K562 (cell line): Measurements from ENCODE around the gene CDK9. TPM values are rescaled to one million over a fixed set of nuclear protein-coding genes. Genes with fewer than 3 reads are reported as not detected.

Source experiments
- CEBPG ChIP-seq, 3 experiments: fragments of 200-800 bp in 1 of 3; sonication (Bioruptor generic) in 1 of 3; sonication (generic) in 1 of 3; formaldehyde crosslinking in 1 of 3; IDR thresholded peaks in 2 of 3; conservative IDR thresholded peaks in 1 of 3; 2 replicates each; pipeline versions ENCODE4 v1.6.1 to v1.8.0; 2016 to 2022; ENCODE audit warnings: missing compliant biosample characterization in 2 of 3, missing genetic modification characterization in 2 of 3, mild to moderate bottlenecking in 1 of 3, missing genetic modification reagents in 1 of 3
- CSDE1 ChIP-seq, 2 experiments: fragments of 450-650 bp; IDR thresholded peaks; 2 replicates each; pipeline ENCODE4 v1.6.1; 2016; ENCODE audit warnings: mild to moderate bottlenecking in 1 of 2
- DLX4 ChIP-seq: fragments of 250-450 bp; sonication (Bioruptor Pico); IDR thresholded peaks from 2 replicates; pipeline ENCODE4 v1.6.1; 2021; ENCODE audit warnings: mild to moderate bottlenecking
- FOXA3 ChIP-seq, 2 experiments: fragments of 450-650 bp in 1 of 2; sonication (generic) in 1 of 2; formaldehyde crosslinking; IDR thresholded peaks in 1 of 2; conservative IDR thresholded peaks in 1 of 2; 2 replicates each; pipeline versions ENCODE4 v1.4.0 to v1.8.0; 2020 to 2022; ENCODE audit warnings: mild to moderate bottlenecking in 2 of 2, missing genetic modification reagents in 1 of 2
- GTF2E2 ChIP-seq: fragments of 200-800 bp; sonication (Bioruptor generic); IDR thresholded peaks from 2 replicates; pipeline ENCODE4 v1.6.1; 2016; ENCODE audit warnings: missing genetic modification characterization, missing compliant biosample characterization
- MAZ ChIP-seq, 2 experiments: fragments of 450-650 bp in 1 of 2; sonication (generic) in 1 of 2; formaldehyde crosslinking; IDR thresholded peaks in 1 of 2; conservative IDR thresholded peaks in 1 of 2; 2 replicates each; pipeline versions ENCODE4 v1.4.0 to v1.5.0; 2020; ENCODE audit warnings: mild to moderate bottlenecking in 1 of 2, missing genetic modification reagents in 1 of 2
- MBD1 ChIP-seq: fragments of 250-450 bp; sonication (Bioruptor Pico); IDR thresholded peaks from 2 replicates; pipeline ENCODE4 v1.8.0; 2022; ENCODE audit warnings: inconsistent platforms
- PKNOX1 ChIP-seq: fragments of 450-650 bp; IDR thresholded peaks from 2 replicates; pipeline ENCODE4 v1.6.1; 2016
- TAF1 ChIP-seq: IDR thresholded peaks from 2 replicates; pipeline ENCODE4 v1.6.1; 2011; ENCODE audit warnings: mild to moderate bottlenecking, low read length, moderate library complexity; ENCODE audit not compliant: insufficient read depth, control insufficient read depth, severe bottlenecking; ENCODE audit errors: extremely low read depth
- TARDBP ChIP-seq: fragments of 450-650 bp; IDR thresholded peaks from 2 replicates; pipeline ENCODE4 v1.6.1; 2016
- ZNF197 ChIP-seq: fragments of 200-800 bp; sonication (Bioruptor generic); IDR thresholded peaks from 2 replicates; pipeline ENCODE4 v1.6.1; 2016; ENCODE audit warnings: low read depth, missing genetic modification characterization, missing compliant biosample characterization
- ZNF407 ChIP-seq: fragments of 450-650 bp; IDR thresholded peaks from 2 replicates; pipeline ENCODE4 v1.6.1; 2016; ENCODE audit warnings: low read depth
- ZNF431 ChIP-seq: sonication (generic); formaldehyde crosslinking; IDR thresholded peaks from 2 replicates; pipeline ENCODE4 v1.8.0; 2022; ENCODE audit warnings: mild to moderate bottlenecking, missing genetic modification reagents
- polyA plus RNA-seq, 8 experiments: library from polyadenylated mRNA; depleted of rRNA in 4 of 8; stranded (reverse) in 5 of 8; unstranded in 3 of 8; fragments of >200 nt; fragmentation: Nextera tagmentation in 2 of 8; fragmentation: Illumina TruSeq in 1 of 8; extraction: Ambion mirVana in 2 of 8; extraction: Trizol in 1 of 8; gene quantifications; 2 replicates each; pipeline versions ENCODE4 v1.2.1 to v1.2.3, GENCODE V29; 2011 to 2014; ENCODE audit warnings: inconsistent platforms in 1 of 8, missing spikeins in 1 of 8
- total RNA-seq, 7 experiments: library from RNA; depleted of rRNA in 6 of 7; stranded (reverse); fragments of >200 nt in 6 of 7; fragmentation: Illumina TruSeq in 2 of 7; extraction: Trizol in 2 of 7; gene quantifications; 2 replicates each; pipeline versions ENCODE4 v1.2.1 to v1.2.3, GENCODE V29; 2011 to 2021; ENCODE audit warnings: low replicate concordance in 1 of 7

The CDK9 gene
- total and polyA plus RNA-seq, 9 of the 15 experiments (the other 6 are each of a cell fraction or from before 2014, with no cell fraction given), result 4.2 to 78.6 (median 33.0) TPM

GRCh38 chr9:127825319-127826051 lies 39.7 kb downstream of the CDK9 start (continued):
- no peak for TF ChIP-seq ZNF407
- TF ChIP-seq MAZ (CRISPR knock-in tag; conservative IDR thresholded peaks at IDR 0.05 in 1 of 2, IDR thresholded peaks at IDR 0.05 in 1 of 2), result peak; percentile 62
- TF ChIP-seq ZNF431 (CRISPR knock-in tag), result no peak
- no peak for TF ChIP-seq FOXA3 (CRISPR knock-in tag; conservative IDR thresholded peaks at IDR 0.05 in 1 of 2, IDR thresholded peaks at IDR 0.05 in 1 of 2)
- no peak for TF ChIP-seq GTF2E2 (tag)
- TF ChIP-seq CEBPG (CRISPR knock-in tag; IDR thresholded peaks at IDR 0.05), result no peak
- no peak for TF ChIP-seq CEBPG (tag; conservative IDR thresholded peaks at IDR 0.05 in 1 of 2, IDR thresholded peaks at IDR 0.05 in 1 of 2)
- no peak for TF ChIP-seq CSDE1 (IDR thresholded peaks at IDR 0.05)
- TF ChIP-seq DLX4 (CRISPR knock-in tag), result no peak
- TF ChIP-seq PKNOX1, result peak; percentile 33
- TF ChIP-seq TARDBP, result no peak
- no peak for TF ChIP-seq ZNF197
- TF ChIP-seq TAF1, result no peak
- TF ChIP-seq MBD1 (CRISPR knock-in tag), result no peak
